MM.1S (cell line): ENCODE data around the gene SORD.

Source experiments
- DNase-seq: peaks from one replicate; pipeline ENCODE4 v3.0.0-alpha.2; 2015
- H2AFZ ChIP-seq: fragments of 300-600 bp; sonication (generic); 2 replicates; pipeline ENCODE4 v1.6.0; 2016; ENCODE audit warnings: antibody characterized with exemption, low read length
- H3F3A ChIP-seq: fragments of 300-600 bp; sonication (generic); 2 replicates; pipeline ENCODE4 v1.6.1; 2016; ENCODE audit warnings: mild to moderate bottlenecking, antibody characterized with exemption, low read length, moderate library complexity, mixed read lengths; ENCODE audit not compliant: insufficient read depth
- H3K27ac ChIP-seq: fragments of 300-600 bp; sonication (generic); 2 replicates; pipeline ENCODE4 v1.5.1; 2016; ENCODE audit warnings: mild to moderate bottlenecking, low read length
- H3K27me3 ChIP-seq: fragments of 300-600 bp; sonication (generic); replicated peaks from 2 replicates; pipeline ENCODE4 v1.6.0; 2016; ENCODE audit warnings: low read length; ENCODE audit not compliant: insufficient read depth
- H3K36me3 ChIP-seq: fragments of 300-600 bp; sonication (generic); replicated peaks from 2 replicates; pipeline ENCODE4 v1.6.1; 2016; ENCODE audit warnings: mild to moderate bottlenecking, low read length, mixed read lengths; ENCODE audit not compliant: insufficient read depth
- H3K4me1 ChIP-seq: fragments of 300-600 bp; sonication (generic); 2 replicates; pipeline ENCODE4 v1.6.1; 2016; ENCODE audit warnings: low read length, mixed read lengths
- H3K4me2 ChIP-seq: fragments of 300-600 bp; sonication (generic); 2 replicates; pipeline ENCODE4 v1.6.0; 2016; ENCODE audit warnings: low read depth, low read length
- H3K4me3 ChIP-seq: fragments of 300-600 bp; sonication (generic); 2 replicates; pipeline ENCODE4 v1.5.1; 2016; ENCODE audit warnings: low read length, mixed read lengths
- H3K79me2 ChIP-seq: fragments of 300-600 bp; sonication (generic); 2 replicates; pipeline ENCODE4 v1.6.1; 2016; ENCODE audit warnings: mixed run types, low read length, mixed read lengths
- H3K9ac ChIP-seq: fragments of 300-600 bp; sonication (generic); 2 replicates; pipeline ENCODE4 v1.6.1; 2016; ENCODE audit warnings: low read length, mixed read lengths
- H3K9me2 ChIP-seq: fragments of 300-600 bp; sonication (generic); replicated peaks from 2 replicates; pipeline ENCODE4 v1.6.1; 2016; ENCODE audit warnings: mild to moderate bottlenecking, low read length, mixed read lengths; ENCODE audit not compliant: insufficient read depth
- H3K9me3 ChIP-seq: fragments of 300-600 bp; sonication (generic); replicated peaks from 2 replicates; pipeline ENCODE4 v1.6.1; 2016; ENCODE audit warnings: mild to moderate bottlenecking, low read length, mixed read lengths; ENCODE audit not compliant: insufficient read depth
- H4K20me1 ChIP-seq: fragments of 300-600 bp; sonication (generic); 2 replicates; pipeline ENCODE4 v1.6.1; 2016; ENCODE audit warnings: mild to moderate bottlenecking, low read length, moderate library complexity, mixed read lengths; ENCODE audit not compliant: insufficient read depth
- CTCF ChIP-seq: fragments of 300-600 bp; sonication (generic); IDR thresholded peaks from 2 replicates; pipeline ENCODE4 v1.5.1; 2016; ENCODE audit warnings: antibody characterized with exemption, low read length, mixed read lengths
- EZH2 ChIP-seq: fragments of 300-600 bp; sonication (generic); optimal IDR thresholded peaks from 2 replicates; pipeline ENCODE3; 2017; ENCODE audit warnings: low read depth, mild to moderate bottlenecking, antibody characterized with exemption, low read length, mixed read lengths
- EZH2phosphoT487 ChIP-seq: fragments of 300-600 bp; sonication (generic); IDR thresholded peaks from 2 replicates; pipeline ENCODE4 v1.6.1; 2018; ENCODE audit warnings: antibody characterized with exemption, low read length

SORD gene

GRCh38 chr15:45106002-45106790, 83.2 kb downstream of the SORD start:
- no peaks in the 10 kb centered on the region for H3K79me2 ChIP-seq
- no peak overlapping the region for H3K4me3 ChIP-seq
- no peaks in the 10 kb centered on the region for H3K9me2 ChIP-seq
- H3K27me3 ChIP-seq, result no peaks in the 10 kb centered on the region
- H3K4me2 ChIP-seq, result no peak overlapping the region
- no peak for TF ChIP-seq EZH2phosphoT487
- TF ChIP-seq CTCF, result no peak
- TF ChIP-seq EZH2, result no peak
- no peaks in the 10 kb centered on the region for H3F3A ChIP-seq
- DNase-seq, result no peak
- H3K4me1 ChIP-seq, result no peaks in the 10 kb centered on the region
- H3K36me3 ChIP-seq, result no peaks in the 10 kb centered on the region
- no peaks in the 10 kb centered on the region for H3K9me3 ChIP-seq
- no peak overlapping the region for H3K9ac ChIP-seq
- no peaks in the 10 kb centered on the region for H4K20me1 ChIP-seq
- no peak overlapping the region for H3K27ac ChIP-seq
- no peak overlapping the region for H2AFZ ChIP-seq

- Histone ChIP-seq H3K9me3 (no peaks in the 10 kb centered on the region), H3K9ac (no peak overlapping the region), H3K79me2 (no peaks in the 10 kb centered on the region), H3K4me2 (no peak overlapping the region), H4K20me1 (no peaks in the 10 kb centered on the region), H3K9me2 (no peaks in the 10 kb centered on the region), H2AFZ (no peak overlapping the region), H3F3A (no peaks in the 10 kb centered on the region), H3K4me3 (no peak overlapping the region), H3K36me3 (no peaks in the 10 kb centered on the region), H3K27me3 (peaks cover 14% of the 10 kb centered on the region), H3K27ac (no peak overlapping the region), H3K4me1 (no peaks in the 10 kb centered on the region)
- TF ChIP-seq EZH2phosphoT487 (no peak), EZH2 (no peak), CTCF (no peak)
- DNase-seq, result no peak
Measured at GRCh38 chr15:45107941-45108630, 85.1 kb downstream of the SORD start.

- Histone ChIP-seq H3K4me3 (no peak overlapping the region), H3K9me3 (no peaks in the 10 kb centered on the region), H3K9me2 (no peaks in the 10 kb centered on the region), H3K4me2 (no peak overlapping the region), H3K4me1 (no peaks in the 10 kb centered on the region), H3K36me3 (no peaks in the 10 kb centered on the region), H3K27ac (no peak overlapping the region), H3K9ac (no peak overlapping the region), H3K79me2 (no peaks in the 10 kb centered on the region), H4K20me1 (no peaks in the 10 kb centered on the region), H3K27me3 (peaks cover 37% of the 10 kb centered on the region), H2AFZ (no peak overlapping the region), H3F3A (no peaks in the 10 kb centered on the region)
- TF ChIP-seq EZH2 (no peak), CTCF (no peak), EZH2phosphoT487 (no peak)
- no peak for DNase-seq
Measured at GRCh38 chr15:45110256-45110820, 87.3 kb downstream of the SORD start.
